Fibroblast of lung (primary cell): ENCODE measurements around the gene EFR3B.

ENCODE experiments used
- CTCF ChIP-seq, 2 donors: IDR thresholded peaks in 1 of 2; conservative IDR thresholded peaks in 1 of 2; 1 replicate in 1 of 2; 2 replicates in 1 of 2; pipeline ENCODE4 v1.5.1; 2011 to 2012; ENCODE audit warnings: low read length in 2 of 2, control low read depth in 1 of 2, inconsistent platforms in 1 of 2, low read depth in 1 of 2, mild to moderate bottlenecking in 1 of 2
- EZH2 ChIP-seq: IDR thresholded peaks from 2 replicates; pipeline ENCODE4 v1.5.1; 2012; ENCODE audit warnings: low read length, control low read depth, mild to moderate bottlenecking; ENCODE audit errors: missing control alignments

DNA sequence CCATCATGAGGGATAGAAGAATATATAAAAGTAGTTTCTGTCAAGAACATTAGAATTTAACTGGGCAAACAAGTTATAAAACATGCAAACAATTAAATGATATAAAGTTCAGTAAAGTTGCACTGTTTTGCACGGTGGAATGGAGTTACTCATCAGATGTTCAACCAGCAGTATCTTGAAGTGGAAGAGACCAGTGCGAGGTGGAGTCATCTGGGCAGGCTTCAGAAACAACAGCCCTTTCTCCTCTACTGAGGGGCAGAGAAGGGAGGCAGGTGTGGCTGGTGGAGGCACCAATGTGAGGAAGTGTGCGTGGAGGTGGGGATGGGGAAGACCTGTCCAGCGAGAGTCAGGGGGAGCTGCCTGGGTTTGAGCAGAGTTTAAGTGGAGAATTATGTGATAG is 7.5 kb downstream of the EFR3B start:
- TF ChIP-seq CTCF (conservative IDR thresholded peaks at IDR 0.05 in 1 of 2, IDR thresholded peaks at IDR 0.05 in 1 of 2; ENCODE audit: low read depth in 1 of 2, low read length in 2 of 2), result no peak
- TF ChIP-seq EZH2, result no peak
